ENCODE data around the gene VPS51. TPM values are rescaled to one million over a fixed set of nuclear protein-coding genes. Genes with fewer than 3 reads are reported as not detected.

VPS51 gene
- polyA plus RNA-seq, 1 experiment = 86.2 TPM

- Histone ChIP-seq H3K4me3 (ENCODE audit: low read depth, low read length) (no peak overlapping the region), H3K36me3 (ENCODE audit: control insufficient read depth, insufficient read depth, low read length) (no peaks in the 10 kb centered on the region), H3K27me3 (ENCODE audit: control insufficient read depth, insufficient read depth, low read length) (no peaks in the 10 kb centered on the region)
- DNase-seq (ENCODE audit: low read depth) = no peak
- no peak for TF ChIP-seq CTCF (IDR thresholded peaks at IDR 0.05; ENCODE audit: insufficient read depth, low read depth, low read length)
- ChIA-PET CTCF (interaction anchor here (1.5 to 1.7 kb wide), 2 partner anchors 10 to 52 kb away, joined by 5 to 6 read pairs; partner anchors contain the start of gene ARL2), POLR2A (no interaction called here)
Observed at GRCh38 chr11:65065851-65066250, 30.2 kb upstream of the VPS51 start.

GRCh38 chr11:65066315-65066714 lies 29.7 kb upstream of the VPS51 start:
- ChIA-PET POLR2A (no interaction called here), CTCF (interaction anchor here (1.5 to 1.7 kb wide), 2 partner anchors 10 to 52 kb away, joined by 5 to 6 read pairs; partner anchors contain the start of gene ARL2)
- no peak for DNase-seq (ENCODE audit: low read depth)
- H3K27me3 ChIP-seq (ENCODE audit: control insufficient read depth, insufficient read depth, low read length) = no peaks in the 10 kb centered on the region
- no peak for TF ChIP-seq CTCF (IDR thresholded peaks at IDR 0.05; ENCODE audit: insufficient read depth, low read depth, low read length)
- no peaks in the 10 kb centered on the region for H3K36me3 ChIP-seq (ENCODE audit: control insufficient read depth, insufficient read depth, low read length)
- no peak overlapping the region for H3K4me3 ChIP-seq (ENCODE audit: low read depth, low read length)

- no peaks in the 10 kb centered on the region for H3K27me3 ChIP-seq (ENCODE audit: control insufficient read depth, insufficient read depth, low read length)
- POLR2A ChIA-PET = no interaction called here
- DNase-seq (ENCODE audit: low read depth) = no peak
- no peak overlapping the region for H3K4me3 ChIP-seq (ENCODE audit: low read depth, low read length)
- CTCF ChIA-PET = interaction anchor here (1.5 to 1.7 kb wide), 2 partner anchors 9 to 53 kb away, joined by 5 to 6 read pairs; partner anchors contain the start of gene ARL2
- H3K36me3 ChIP-seq (ENCODE audit: control insufficient read depth, insufficient read depth, low read length) = no peaks in the 10 kb centered on the region
- TF ChIP-seq CTCF (IDR thresholded peaks at IDR 0.05; ENCODE audit: insufficient read depth, low read depth, low read length) = no peak
Observed at GRCh38 chr11:65066805-65067291, 29.2 kb upstream of the VPS51 start.

- H3K27me3 ChIP-seq (ENCODE audit: control insufficient read depth, insufficient read depth, low read length) = no peaks in the 10 kb centered on the region
- ChIA-PET POLR2A (no interaction called here), CTCF (no interaction called here)
- no peak for TF ChIP-seq CTCF (IDR thresholded peaks at IDR 0.05; ENCODE audit: insufficient read depth, low read depth, low read length)
- DNase-seq (ENCODE audit: low read depth) = no peak
- H3K4me3 ChIP-seq (ENCODE audit: low read depth, low read length) = no peak overlapping the region
- H3K36me3 ChIP-seq (ENCODE audit: control insufficient read depth, insufficient read depth, low read length) = no peaks in the 10 kb centered on the region
Observed at GRCh38 chr11:65067446-65067845, 28.6 kb upstream of the VPS51 start.

GRCh38 chr11:65069217-65069616 lies 26.8 kb upstream of the VPS51 start:
- ChIA-PET POLR2A (no interaction called here), CTCF (interaction anchor here (0.9 to 1.6 kb wide), 2 partner anchors 48 to 55 kb away, joined by 3 to 4 read pairs; partner anchors contain the start of genes ARL2 and ZNHIT2)
- TF ChIP-seq CTCF (IDR thresholded peaks at IDR 0.05; ENCODE audit: insufficient read depth, low read depth, low read length) = no peak

More at GRCh38 chr11:65069217-65069616, 26.8 kb upstream of the VPS51 start:
- H3K4me3 ChIP-seq (ENCODE audit: low read depth, low read length) = no peak overlapping the region
- no peak for DNase-seq (ENCODE audit: low read depth)
- H3K36me3 ChIP-seq (ENCODE audit: control insufficient read depth, insufficient read depth, low read length) = no peaks in the 10 kb centered on the region
- no peaks in the 10 kb centered on the region for H3K27me3 ChIP-seq (ENCODE audit: control insufficient read depth, insufficient read depth, low read length)
